Measurements from ENCODE around the gene EPSTI1.

The EPSTI1 gene

GRCh38 chr13:43031881-43032280 lies 39.8 kb upstream of the EPSTI1 start:
- H3K4me3 ChIP-seq (ENCODE audit: low read depth, low read length): no peak overlapping the region
- no peak for DNase-seq
- H3K36me3 ChIP-seq: no peaks in the 10 kb centered on the region
- H3K27me3 ChIP-seq: no peaks in the 10 kb centered on the region
- no peak for TF ChIP-seq CTCF (IDR thresholded peaks at IDR 0.05; ENCODE audit: low read depth, low read length)
- H3K4me1 ChIP-seq: peaks cover 3% of the 10 kb centered on the region
- no peaks in the 10 kb centered on the region for H3K9me3 ChIP-seq

GRCh38 chr13:43030548-43030947 lies 38.5 kb upstream of the EPSTI1 start:
- DNase-seq: no peak
- Histone ChIP-seq H3K36me3 (no peaks in the 10 kb centered on the region), H3K9me3 (no peaks in the 10 kb centered on the region), H3K4me1 (no peaks in the 10 kb centered on the region), H3K27me3 (no peaks in the 10 kb centered on the region), H3K4me3 (ENCODE audit: low read depth, low read length) (no peak overlapping the region)
- no peak for TF ChIP-seq CTCF (IDR thresholded peaks at IDR 0.05; ENCODE audit: low read depth, low read length)

GRCh38 chr13:43026262-43026661 lies 34.2 kb upstream of the EPSTI1 start:
- no peak for DNase-seq
- Histone ChIP-seq H3K27me3 (no peaks in the 10 kb centered on the region), H3K36me3 (no peaks in the 10 kb centered on the region), H3K9me3 (no peaks in the 10 kb centered on the region), H3K4me1 (no peaks in the 10 kb centered on the region), H3K4me3 (ENCODE audit: low read depth, low read length) (no peak overlapping the region)
- TF ChIP-seq CTCF (IDR thresholded peaks at IDR 0.05; ENCODE audit: low read depth, low read length): no peak

- no peak for TF ChIP-seq CTCF (IDR thresholded peaks at IDR 0.05; ENCODE audit: low read depth, low read length)
- no peak for DNase-seq
- Histone ChIP-seq H3K4me1 (no peaks in the 10 kb centered on the region), H3K9me3 (no peaks in the 10 kb centered on the region), H3K27me3 (no peaks in the 10 kb centered on the region), H3K4me3 (ENCODE audit: low read depth, low read length) (no peak within 1 kb of the TSS), H3K36me3 (no peaks in the 10 kb centered on the region)
These were observed 31.4 kb upstream of the EPSTI1 start, which contains the start of gene DNAJC15 for GRCh38 chr13:43023289-43023963. DNAJC15 (plus strand) TSS chr13:43023586; CDS start chr13:43023627, 41 bp downstream.

GRCh38 chr13:43022934-43023288 lies 30.9 kb upstream of the EPSTI1 start:
- Histone ChIP-seq H3K9me3 (no peaks in the 10 kb centered on the region), H3K36me3 (no peaks in the 10 kb centered on the region), H3K4me3 (ENCODE audit: low read depth, low read length) (no peak overlapping the region), H3K4me1 (no peaks in the 10 kb centered on the region), H3K27me3 (no peaks in the 10 kb centered on the region)
- no peak for TF ChIP-seq CTCF (IDR thresholded peaks at IDR 0.05; ENCODE audit: low read depth, low read length)
- DNase-seq: no peak

- TF ChIP-seq CTCF (IDR thresholded peaks at IDR 0.05; ENCODE audit: low read depth, low read length): no peak
- H3K4me1 ChIP-seq: no peaks in the 10 kb centered on the region
- no peak overlapping the region for H3K4me3 ChIP-seq (ENCODE audit: low read depth, low read length)
- no peaks in the 10 kb centered on the region for H3K27me3 ChIP-seq
- no peaks in the 10 kb centered on the region for H3K36me3 ChIP-seq
- DNase-seq: no peak
- H3K9me3 ChIP-seq: no peaks in the 10 kb centered on the region
These were observed 30.1 kb upstream of the EPSTI1 start for GRCh38 chr13:43021926-43022670.
